GM18867 (cell line): ENCODE measurements around the gene RHBDD1.

Source experiments
- ATAC-seq: cut with Tn5 transposase; IDR thresholded peaks from one replicate; pipeline ENCODE4 v1.9.1; 2021; ENCODE audit warnings: mild to moderate bottlenecking, moderate library complexity; ENCODE audit not compliant: unreplicated experiment

Gene RHBDD1

DNA sequence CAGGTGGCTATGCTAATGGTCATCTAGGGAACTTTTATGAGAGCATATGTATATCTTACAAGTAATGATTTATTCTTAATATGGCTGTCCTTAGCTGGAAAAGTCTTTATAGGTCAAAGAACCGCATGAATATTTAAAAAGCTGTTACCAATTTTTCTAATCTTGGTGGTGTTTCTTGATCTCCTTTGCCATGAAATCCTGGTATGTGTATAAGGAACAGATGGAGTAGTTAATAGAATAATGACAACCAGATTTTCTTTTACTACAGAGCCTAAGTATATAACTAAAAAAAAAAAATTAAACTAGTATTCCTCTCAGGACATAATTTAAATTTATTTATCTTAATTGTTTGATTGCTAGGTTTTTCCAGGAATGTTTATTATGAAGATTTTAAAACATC is 74.5 kb downstream of the RHBDD1 start:
- no peak for ATAC-seq

GRCh38 chr2:226911932-226912331 is 76.1 kb downstream of the RHBDD1 start:
- no peak for ATAC-seq

GRCh38 chr2:226913641-226914040 is 77.8 kb downstream of the RHBDD1 start:
- ATAC-seq = no peak

GRCh38 chr2:226915846-226916360 is 80.0 kb downstream of the RHBDD1 start:
- ATAC-seq = no peak

DNA sequence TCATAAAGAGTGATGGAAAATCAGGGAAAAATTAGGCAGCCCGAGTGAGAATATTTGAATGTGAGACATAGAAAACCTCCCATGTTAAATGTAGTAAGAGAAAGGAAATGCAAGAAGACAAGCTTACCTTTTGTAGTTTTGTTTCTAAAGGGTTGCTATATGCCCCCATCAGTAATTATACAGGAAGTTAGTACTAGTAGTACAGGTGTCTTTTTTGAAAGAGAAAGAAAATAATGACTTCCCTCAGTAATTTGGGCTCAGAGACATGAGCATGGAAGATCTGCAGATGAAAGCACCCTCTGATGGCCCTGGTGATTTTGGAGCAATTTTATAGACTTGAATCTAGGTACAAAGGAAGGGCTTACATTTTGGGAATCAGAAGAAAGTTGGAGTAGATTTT is 80.8 kb downstream of the RHBDD1 start:
- ATAC-seq = peak; percentile 88

DNA sequence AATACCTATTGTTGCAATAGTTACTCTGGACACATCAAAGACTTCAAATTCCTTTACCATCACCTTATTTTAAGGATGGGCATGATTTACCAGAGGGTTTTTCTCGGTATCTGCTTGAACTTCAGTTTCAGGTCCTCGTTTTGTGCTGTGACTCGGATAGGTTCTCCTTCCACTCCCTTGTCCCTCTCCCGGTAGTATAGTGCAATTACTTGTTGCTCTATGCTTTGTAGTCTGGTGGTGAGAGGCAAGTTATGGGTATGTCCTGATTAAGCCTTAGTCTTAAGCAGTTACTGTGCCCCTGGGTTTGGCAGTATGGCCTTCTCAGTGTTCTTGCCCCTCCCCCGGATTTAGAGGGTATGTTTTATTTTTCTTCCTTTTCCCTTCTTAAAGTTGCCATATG is 96.6 kb downstream of the RHBDD1 start:
- ATAC-seq = no peak

GRCh38 chr2:226934546-226935201 is 98.8 kb downstream of the RHBDD1 start:
- no peak for ATAC-seq

DNA sequence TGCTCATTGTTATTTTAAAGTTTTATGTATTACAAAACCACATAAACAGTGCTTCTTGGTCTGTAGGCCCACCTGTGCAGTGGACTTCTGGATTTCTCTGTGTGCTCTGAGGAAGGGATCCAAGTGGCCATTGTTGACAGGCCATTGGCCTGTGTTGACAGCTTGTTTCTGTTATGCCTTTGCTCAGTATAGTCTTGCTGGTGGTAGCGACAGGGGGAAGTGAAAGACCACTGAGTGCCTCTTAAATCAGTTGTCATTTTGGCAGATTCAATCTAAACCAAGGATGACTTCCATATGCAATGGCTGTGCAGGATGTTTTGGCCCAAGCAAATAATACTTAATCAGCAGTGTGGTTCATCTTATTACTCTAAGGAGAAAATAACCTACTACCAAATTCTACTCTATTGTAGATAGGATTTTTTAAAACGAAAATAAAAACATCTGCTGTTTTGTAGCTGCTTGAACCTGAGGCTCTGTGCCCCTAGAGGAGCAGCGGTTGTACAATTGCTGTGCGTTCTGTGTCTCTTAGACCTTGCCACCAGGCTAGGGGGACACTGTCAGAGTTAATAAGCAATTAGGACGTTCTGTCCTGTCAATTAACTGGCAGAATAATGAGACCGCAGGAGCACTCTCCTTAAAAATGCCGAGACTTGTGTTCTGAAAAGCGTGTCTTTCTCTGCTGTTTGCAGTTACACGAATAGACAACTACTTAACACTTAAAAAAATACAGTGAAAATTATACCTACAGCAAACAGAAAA is 108.2 kb downstream of the RHBDD1 start:
- peak; percentile 58 for ATAC-seq

DNA sequence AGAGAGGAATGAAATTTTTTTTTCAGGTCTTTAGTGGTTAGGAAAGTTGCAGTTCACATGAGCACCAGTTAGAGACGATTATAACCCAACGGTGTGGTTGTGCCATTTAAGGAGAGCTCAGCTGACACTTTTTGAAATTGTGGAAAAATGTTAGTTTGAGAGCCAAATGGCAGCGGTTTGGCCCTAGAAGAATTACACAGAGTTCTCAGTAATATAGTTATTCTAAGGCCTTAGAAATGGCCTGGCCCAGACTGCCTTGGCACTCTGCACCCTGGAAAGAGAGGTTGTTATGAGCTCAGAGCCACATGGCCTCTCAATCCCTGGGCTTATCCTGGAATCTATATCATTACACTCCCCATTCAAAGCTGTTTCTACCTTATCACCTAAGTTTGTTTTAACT is 117.4 kb downstream of the RHBDD1 start:
- no peak for ATAC-seq

DNA sequence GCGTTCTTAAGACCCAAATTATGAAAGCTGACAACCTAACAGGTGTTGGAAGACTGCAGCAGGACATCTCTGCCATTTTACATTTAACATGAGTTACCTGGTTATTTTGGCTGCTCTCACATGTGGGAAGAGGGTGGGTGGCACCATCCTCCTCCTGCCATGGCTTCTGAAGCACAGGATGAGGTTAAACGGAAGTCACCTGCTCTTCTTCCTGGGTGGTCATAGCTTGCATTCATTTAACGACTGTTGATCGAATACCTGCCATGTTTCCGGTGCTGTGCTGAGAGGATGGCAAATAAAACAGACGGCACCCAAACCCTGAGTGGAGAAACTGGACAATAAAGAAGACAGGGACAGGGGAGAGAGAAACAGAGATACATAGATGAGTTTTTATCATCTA is 118.0 kb downstream of the RHBDD1 start:
- no peak for ATAC-seq

DNA sequence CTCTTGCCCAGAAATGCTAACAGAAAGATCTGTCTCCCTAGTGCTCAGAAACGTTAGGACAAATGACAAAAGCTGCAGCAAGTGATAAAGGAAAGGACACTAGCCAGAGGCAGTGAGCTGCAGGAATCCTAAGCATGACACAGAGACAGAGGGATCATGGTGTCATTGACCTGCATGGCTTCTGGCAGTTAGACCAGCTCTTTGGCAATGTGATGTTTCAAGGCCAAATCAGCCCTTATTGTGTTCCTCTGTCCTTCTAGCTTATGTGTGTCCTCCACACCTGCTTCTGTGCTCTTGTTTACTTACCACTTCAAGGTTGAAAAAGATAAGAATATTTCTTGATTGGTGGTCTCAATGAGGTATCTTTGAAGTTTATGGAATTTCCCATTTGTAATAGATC is 120.8 kb downstream of the RHBDD1 start:
- no peak for ATAC-seq

DNA sequence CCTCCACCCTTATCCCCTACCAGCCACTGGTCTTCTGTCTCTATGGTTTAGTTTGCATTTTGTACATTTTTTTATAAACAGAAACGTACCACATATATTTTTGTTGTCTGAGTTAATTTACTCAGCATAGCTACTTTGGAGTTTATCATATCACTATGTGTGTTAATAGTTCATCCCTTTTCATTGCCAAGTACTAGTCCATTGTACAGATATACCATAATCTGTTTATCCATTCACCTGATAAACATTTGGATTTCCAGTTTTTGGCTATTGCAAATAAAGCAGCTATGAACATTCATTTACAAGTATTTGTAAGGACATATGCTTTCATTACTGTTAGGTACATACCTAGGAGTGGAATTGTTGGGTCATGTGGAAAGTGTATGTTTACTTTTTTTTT is 123.6 kb downstream of the RHBDD1 start:
- ATAC-seq = no peak

DNA sequence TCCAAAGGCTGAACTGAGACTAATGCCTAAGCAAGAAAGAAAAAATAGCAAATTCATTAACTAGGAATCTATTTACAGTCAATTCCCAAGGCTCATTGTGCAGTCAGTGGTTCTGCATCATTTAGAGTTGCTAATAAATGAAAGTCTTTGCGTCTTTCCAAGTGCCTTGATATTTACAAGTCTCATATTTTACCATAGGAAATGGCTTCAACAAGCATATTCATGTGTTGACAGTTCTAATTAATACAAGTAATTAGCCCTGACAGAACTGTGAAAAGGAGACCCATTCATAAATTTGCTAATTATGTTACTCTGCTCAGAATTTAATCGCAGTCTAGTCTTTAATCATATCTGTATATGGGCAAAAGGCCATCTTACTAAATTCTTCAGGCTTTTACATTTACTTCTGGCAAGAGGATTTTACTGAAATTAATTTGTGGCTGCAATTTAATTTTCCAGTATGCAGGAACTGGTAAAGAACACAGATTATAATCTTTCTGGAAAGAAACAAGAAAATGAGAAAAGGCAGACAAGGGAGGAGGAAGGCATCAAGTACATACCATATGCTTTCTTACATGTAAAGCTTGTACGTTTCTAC is 126.4 kb downstream of the RHBDD1 start:
- ATAC-seq = no peak

DNA sequence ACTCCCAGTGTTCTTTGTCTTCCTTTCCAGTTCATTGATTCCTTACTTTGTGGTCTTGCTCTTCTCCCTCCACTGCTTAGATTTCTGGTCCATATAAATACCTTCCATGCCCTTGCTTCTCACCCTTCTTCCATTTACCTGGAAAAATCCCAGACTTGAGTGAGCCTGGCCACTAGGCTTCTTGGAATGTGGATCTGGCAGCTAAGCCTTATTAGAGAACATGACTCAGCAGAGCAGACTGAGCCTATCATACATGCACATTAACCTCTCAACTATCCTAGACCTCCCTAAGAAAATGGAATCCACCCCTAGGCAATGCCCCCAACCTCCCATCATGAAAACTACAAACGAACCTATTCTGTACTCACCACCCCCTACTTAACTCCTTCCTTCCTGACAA is 127.7 kb downstream of the RHBDD1 start:
- ATAC-seq = no peak

DNA sequence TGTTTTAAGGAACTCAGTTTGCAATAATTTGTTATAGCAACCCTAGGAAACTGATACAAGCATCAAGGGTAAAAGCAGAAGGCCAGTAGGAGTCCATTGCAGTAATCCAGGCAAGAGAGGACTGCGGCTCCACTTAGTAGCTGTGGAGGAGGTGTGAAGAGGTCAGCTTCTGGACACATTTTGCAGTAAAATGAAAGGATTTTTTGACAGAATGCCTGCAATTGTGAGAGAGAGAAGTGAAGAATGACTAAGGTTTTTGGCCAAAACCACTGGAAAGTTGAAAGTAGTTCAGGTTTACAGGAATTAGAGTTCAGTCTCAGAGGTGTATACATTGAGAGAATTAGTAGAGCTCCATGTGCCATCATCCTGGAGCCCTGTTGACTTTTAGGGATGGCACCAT is 129.5 kb downstream of the RHBDD1 start:
- no peak for ATAC-seq

- no peak for ATAC-seq
These were observed 133.7 kb downstream of the RHBDD1 start for GRCh38 chr2:226969417-226970080.

DNA sequence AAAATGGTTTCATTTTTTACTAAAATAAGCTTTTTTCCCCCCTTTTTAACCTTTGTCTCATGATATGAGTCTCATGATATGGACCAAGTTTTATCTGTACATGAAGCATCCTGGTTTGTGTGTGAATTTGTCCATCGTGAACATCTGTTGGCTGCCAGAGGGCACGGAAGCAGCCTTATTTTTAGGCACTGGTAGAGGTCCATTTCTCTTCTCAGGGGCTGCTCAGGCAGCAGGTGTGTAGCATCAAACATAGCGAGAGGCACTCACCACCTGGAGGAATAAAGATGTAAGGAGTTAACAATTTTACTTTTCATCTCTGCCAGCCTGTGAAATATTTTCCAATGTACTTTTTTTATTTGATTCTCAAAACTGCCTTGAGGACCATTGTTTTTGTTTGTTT is 134.5 kb downstream of the RHBDD1 start:
- peak; percentile 65 for ATAC-seq

DNA sequence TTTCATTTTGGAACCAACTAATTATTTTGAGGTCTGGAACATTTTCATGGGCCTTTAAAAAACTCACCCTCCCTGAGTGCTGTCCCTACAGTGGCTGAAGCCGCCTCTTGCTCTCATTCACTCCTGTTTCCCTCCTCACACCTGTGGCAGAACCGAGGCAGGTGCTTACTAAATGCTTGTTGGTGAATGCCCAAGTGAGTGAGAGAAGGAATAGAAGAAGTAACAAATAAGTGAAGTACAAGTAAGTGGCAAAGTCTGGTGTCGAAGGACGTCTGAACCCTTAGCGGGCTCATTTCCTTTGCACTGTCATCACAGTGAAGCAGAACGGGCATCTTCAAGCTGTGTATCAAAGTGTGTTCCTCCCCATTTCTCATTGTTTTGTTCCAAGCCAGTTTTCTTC is 135.2 kb downstream of the RHBDD1 start:
- peak; percentile 56 for ATAC-seq

DNA sequence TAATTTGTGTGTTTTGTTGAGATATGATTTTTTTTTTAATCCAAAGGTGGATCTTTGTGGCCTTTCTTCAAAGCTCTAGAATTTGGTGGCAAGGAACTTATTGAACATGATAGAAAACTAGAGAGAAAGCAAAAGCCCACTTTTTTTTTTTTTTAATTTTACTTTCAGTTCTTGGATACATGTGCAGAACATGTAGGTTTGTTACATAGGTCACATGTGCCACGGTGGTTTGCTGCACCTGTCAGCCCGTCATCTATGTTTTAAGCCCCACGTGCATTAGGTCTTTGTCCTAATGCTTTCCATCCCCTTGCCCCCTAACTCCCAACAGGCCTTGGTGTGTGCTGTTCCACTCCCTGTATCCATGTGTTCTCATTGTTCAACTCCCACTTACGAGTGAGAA is 135.9 kb downstream of the RHBDD1 start:
- ATAC-seq = peak; percentile 46

GRCh38 chr2:226973816-226974215 is 138.0 kb downstream of the RHBDD1 start:
- no peak for ATAC-seq

GRCh38 chr2:226977775-226978190 is 141.9 kb downstream of the RHBDD1 start:
- no peak for ATAC-seq
